ENCODE results near the gene AP1G2. TPM values are rescaled to one million over a fixed set of nuclear protein-coding genes. Genes with fewer than 3 reads are reported as not detected.

AP1G2 gene
- total and polyA plus RNA-seq, 2 of the 13 experiments (the other 11 are each of a cell fraction or from before 2014, with no cell fraction given) = 96.9 to 611 TPM

- TF ChIP-seq SMAD9 (CRISPR knock-in tag; IDR thresholded peaks at IDR 0.05) (no peak), AKAP8 (CRISPR knock-in tag; IDR thresholded peaks at IDR 0.05) (peak; percentile 18; the same call in 1 of the 2 replicates), ZBTB49 (CRISPR knock-in tag; IDR thresholded peaks at IDR 0.05; ENCODE audit: borderline replicate concordance) (no peak), XBP1 (CRISPR knock-in tag; IDR thresholded peaks at IDR 0.05) (no peak), ZNF414 (CRISPR knock-in tag; IDR thresholded peaks at IDR 0.05) (no peak), THAP7 (CRISPR knock-in tag; IDR thresholded peaks at IDR 0.05) (0 out of 2 replicates have a peak, but pooled peaks have one; percentile 63), ZNF275 (CRISPR knock-in tag; IDR thresholded peaks at IDR 0.05; ENCODE audit: borderline replicate concordance) (no peak), SP1 (IDR thresholded peaks at IDR 0.05) (no peak), SP1 (CRISPR knock-in tag; IDR thresholded peaks at IDR 0.05) (no peak)
Measured at GRCh38 chr14:23540141-23540469, 27.5 kb downstream of the AP1G2 start (continued).
